Parathyroid adenoma (tissue), 2 donors: ENCODE data around the gene TMEM163.

ENCODE experiments used
- H2AFZ ChIP-seq: fragments of 300-600 bp; sonication (generic); one replicate; pipeline ENCODE4 v1.7.0; 2017; ENCODE audit warnings: antibody characterized with exemption, mild to moderate bottlenecking
- H3K27ac ChIP-seq: fragments of 300-600 bp; sonication (generic); one replicate; pipeline ENCODE4 v1.7.0; 2017
- H3K27me3 ChIP-seq: fragments of 300-600 bp; sonication (generic); one replicate; pipeline ENCODE4 v1.7.0; 2017; ENCODE audit warnings: low read length; ENCODE audit not compliant: control insufficient read depth, insufficient read depth
- H3K36me3 ChIP-seq: fragments of 300-600 bp; sonication (generic); one replicate; pipeline ENCODE4 v1.7.0; 2017; ENCODE audit warnings: low read length; ENCODE audit not compliant: control insufficient read depth, insufficient read depth
- H3K4me1 ChIP-seq: fragments of 300-600 bp; sonication (generic); one replicate; pipeline ENCODE4 v1.7.0; 2017; ENCODE audit warnings: control low read depth
- H3K4me2 ChIP-seq: fragments of 300-600 bp; sonication (generic); one replicate; pipeline ENCODE4 v1.7.0; 2017; ENCODE audit warnings: low read length
- H3K4me3 ChIP-seq: fragments of 300-600 bp; sonication (generic); one replicate; pipeline ENCODE4 v1.7.0; 2017; ENCODE audit warnings: low read depth, low read length
- H3K79me2 ChIP-seq: fragments of 300-600 bp; sonication (generic); one replicate; pipeline ENCODE4 v1.7.0; 2017; ENCODE audit warnings: control low read depth
- H3K9ac ChIP-seq: fragments of 300-600 bp; sonication (generic); one replicate; pipeline ENCODE4 v1.7.0; 2017; ENCODE audit warnings: mild to moderate bottlenecking
- H3K9me3 ChIP-seq: fragments of 300-600 bp; sonication (generic); one replicate; pipeline ENCODE4 v1.7.0; 2017; ENCODE audit warnings: low read length; ENCODE audit not compliant: control insufficient read depth
- TF ChIP-seq, protein P1 (sequence below): fragments of 300-600 bp; sonication (generic); IDR thresholded peaks from one replicate; pipeline ENCODE4 v1.7.0; 2017; ENCODE audit warnings: antibody characterized with exemption, mild to moderate bottlenecking
- donor health status: primary hyperparathyroidism.

The TMEM163 gene

GRCh38 chr2:134449157-134449556 is 269.6 kb downstream of the TMEM163 start:
- H3K9ac ChIP-seq, result no peak overlapping the region
- H3K4me3 ChIP-seq, result no peak overlapping the region
- H2AFZ ChIP-seq, result no peak overlapping the region
- no peak overlapping the region for H3K27ac ChIP-seq
- no peaks in the 10 kb centered on the region for H3K4me1 ChIP-seq
- H3K4me2 ChIP-seq, result no peak overlapping the region
- TF ChIP-seq, protein P1, sequence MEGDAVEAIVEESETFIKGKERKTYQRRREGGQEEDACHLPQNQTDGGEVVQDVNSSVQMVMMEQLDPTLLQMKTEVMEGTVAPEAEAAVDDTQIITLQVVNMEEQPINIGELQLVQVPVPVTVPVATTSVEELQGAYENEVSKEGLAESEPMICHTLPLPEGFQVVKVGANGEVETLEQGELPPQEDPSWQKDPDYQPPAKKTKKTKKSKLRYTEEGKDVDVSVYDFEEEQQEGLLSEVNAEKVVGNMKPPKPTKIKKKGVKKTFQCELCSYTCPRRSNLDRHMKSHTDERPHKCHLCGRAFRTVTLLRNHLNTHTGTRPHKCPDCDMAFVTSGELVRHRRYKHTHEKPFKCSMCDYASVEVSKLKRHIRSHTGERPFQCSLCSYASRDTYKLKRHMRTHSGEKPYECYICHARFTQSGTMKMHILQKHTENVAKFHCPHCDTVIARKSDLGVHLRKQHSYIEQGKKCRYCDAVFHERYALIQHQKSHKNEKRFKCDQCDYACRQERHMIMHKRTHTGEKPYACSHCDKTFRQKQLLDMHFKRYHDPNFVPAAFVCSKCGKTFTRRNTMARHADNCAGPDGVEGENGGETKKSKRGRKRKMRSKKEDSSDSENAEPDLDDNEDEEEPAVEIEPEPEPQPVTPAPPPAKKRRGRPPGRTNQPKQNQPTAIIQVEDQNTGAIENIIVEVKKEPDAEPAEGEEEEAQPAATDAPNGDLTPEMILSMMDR, result no peak
- no peaks in the 10 kb centered on the region for H3K27me3 ChIP-seq
- no peaks in the 10 kb centered on the region for H3K9me3 ChIP-seq
- H3K36me3 ChIP-seq, result no peaks in the 10 kb centered on the region
- H3K79me2 ChIP-seq, result no peaks in the 10 kb centered on the region

DNA sequence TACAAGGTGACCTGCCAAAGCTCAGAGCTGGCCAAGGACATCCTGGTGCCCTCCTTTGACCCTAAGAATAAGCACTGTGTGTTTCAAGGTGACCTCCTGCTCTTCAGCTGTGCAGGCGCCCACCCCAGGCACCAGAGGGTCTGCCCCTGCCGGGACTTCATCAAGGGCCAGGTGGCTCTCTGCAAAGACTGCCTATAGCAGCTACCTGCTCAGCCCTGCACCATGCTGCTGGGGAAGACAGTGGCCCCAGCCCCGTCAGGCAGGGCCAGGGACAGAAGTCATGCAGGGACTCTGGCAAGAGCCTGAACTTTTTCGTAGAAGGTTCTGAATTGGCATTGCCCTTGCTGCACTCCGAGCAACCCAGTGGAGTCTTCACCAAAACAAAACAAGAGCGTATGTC is 270.1 kb downstream of the TMEM163 start:
- no peak overlapping the region for H3K4me2 ChIP-seq
- H2AFZ ChIP-seq, result no peak overlapping the region
- no peak overlapping the region for H3K4me3 ChIP-seq
- no peaks in the 10 kb centered on the region for H3K27me3 ChIP-seq
- H3K27ac ChIP-seq, result no peak overlapping the region
- TF ChIP-seq, protein P1, result no peak
- H3K79me2 ChIP-seq, result no peaks in the 10 kb centered on the region
- no peaks in the 10 kb centered on the region for H3K36me3 ChIP-seq
- no peaks in the 10 kb centered on the region for H3K9me3 ChIP-seq
- H3K4me1 ChIP-seq, result no peaks in the 10 kb centered on the region
- H3K9ac ChIP-seq, result no peak overlapping the region

DNA sequence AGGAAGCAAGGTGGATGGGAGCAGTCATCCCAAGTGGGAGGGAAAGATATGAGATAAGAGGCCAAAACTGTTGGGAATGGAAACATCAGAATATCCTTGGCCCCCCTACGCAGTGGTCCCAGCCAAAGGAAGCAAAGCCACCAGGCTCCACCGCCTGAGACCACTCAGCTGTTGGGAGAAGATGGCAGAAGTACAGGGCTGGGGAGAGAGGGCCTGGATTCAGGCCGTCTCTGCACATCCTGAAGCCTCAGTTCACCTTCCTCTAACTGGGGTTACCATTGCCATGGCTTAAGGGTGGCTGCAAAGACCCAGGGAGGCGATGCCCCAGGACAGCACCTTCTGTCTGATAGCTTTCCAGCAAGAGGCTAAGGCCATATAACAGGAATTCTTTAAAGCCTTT is 271.1 kb downstream of the TMEM163 start:
- H3K9ac ChIP-seq, result no peak overlapping the region
- H3K79me2 ChIP-seq, result no peaks in the 10 kb centered on the region
- no peaks in the 10 kb centered on the region for H3K36me3 ChIP-seq
- H3K27ac ChIP-seq, result no peak overlapping the region
- TF ChIP-seq, protein P1, result no peak
- H3K4me3 ChIP-seq, result no peak overlapping the region
- H3K4me2 ChIP-seq, result no peak overlapping the region
- no peaks in the 10 kb centered on the region for H3K9me3 ChIP-seq
- no peaks in the 10 kb centered on the region for H3K4me1 ChIP-seq
- H3K27me3 ChIP-seq, result no peaks in the 10 kb centered on the region
- no peak overlapping the region for H2AFZ ChIP-seq

DNA sequence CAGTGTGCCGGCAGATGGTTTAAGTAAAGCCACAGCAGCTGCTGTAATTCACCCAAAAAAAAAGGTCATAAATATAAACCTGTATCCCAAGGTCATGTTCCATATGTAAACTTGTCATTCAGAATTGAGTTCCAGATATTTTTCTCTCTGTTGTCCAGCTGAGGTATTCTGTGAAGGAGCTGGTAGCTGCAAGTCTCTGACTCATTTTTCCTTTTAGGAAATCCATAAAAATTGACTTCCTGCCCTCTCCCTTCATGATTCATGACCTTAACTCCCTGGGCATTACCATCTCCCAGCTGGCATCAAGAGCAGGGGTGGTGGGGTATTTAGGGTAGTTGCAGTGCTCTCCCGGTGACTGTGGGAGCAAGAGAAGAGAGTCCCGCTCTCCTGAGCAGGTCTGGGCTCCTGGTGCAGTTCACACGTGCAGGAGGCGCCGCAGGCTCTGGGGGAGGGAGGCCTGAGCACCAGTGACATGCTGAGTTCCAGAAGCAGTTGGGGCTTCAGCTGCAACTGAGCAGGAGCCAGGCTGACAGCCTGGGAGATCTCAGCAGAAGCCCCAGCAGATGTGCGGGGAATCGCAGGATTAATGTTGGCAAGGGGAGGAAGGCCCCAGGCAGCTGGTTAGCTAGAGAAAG is 272.3 kb downstream of the TMEM163 start:
- H3K9ac ChIP-seq, result no peak overlapping the region
- no peaks in the 10 kb centered on the region for H3K27me3 ChIP-seq
- no peaks in the 10 kb centered on the region for H3K79me2 ChIP-seq
- H3K4me1 ChIP-seq, result no peaks in the 10 kb centered on the region
- TF ChIP-seq, protein P1, result no peak
- H3K36me3 ChIP-seq, result no peaks in the 10 kb centered on the region
- H3K9me3 ChIP-seq, result no peaks in the 10 kb centered on the region
- H2AFZ ChIP-seq, result no peak overlapping the region
- no peak overlapping the region for H3K4me2 ChIP-seq
- H3K27ac ChIP-seq, result no peak overlapping the region
- H3K4me3 ChIP-seq, result no peak overlapping the region

GRCh38 chr2:134445985-134446382 is 272.8 kb downstream of the TMEM163 start:
- Histone ChIP-seq H3K4me1 (no peaks in the 10 kb centered on the region), H3K9ac (no peak overlapping the region), H2AFZ (no peak overlapping the region), H3K79me2 (no peaks in the 10 kb centered on the region), H3K4me2 (no peak overlapping the region), H3K4me3 (no peak overlapping the region), H3K9me3 (no peaks in the 10 kb centered on the region), H3K27me3 (no peaks in the 10 kb centered on the region), H3K36me3 (no peaks in the 10 kb centered on the region), H3K27ac (no peak overlapping the region)
- TF ChIP-seq, protein P1, result no peak
